ENCODE results near the gene TPM4.
"Not testable (repeated sequence)": the region's sequence is repeated elsewhere in the genome, so short reads cannot be mapped to it uniquely, and the experiment has no call there.

TPM4 gene

GRCh38 chr19:16096280-16096855 is 20.1 kb downstream of the TPM4 start:
- TF ChIP-seq, protein P1, sequence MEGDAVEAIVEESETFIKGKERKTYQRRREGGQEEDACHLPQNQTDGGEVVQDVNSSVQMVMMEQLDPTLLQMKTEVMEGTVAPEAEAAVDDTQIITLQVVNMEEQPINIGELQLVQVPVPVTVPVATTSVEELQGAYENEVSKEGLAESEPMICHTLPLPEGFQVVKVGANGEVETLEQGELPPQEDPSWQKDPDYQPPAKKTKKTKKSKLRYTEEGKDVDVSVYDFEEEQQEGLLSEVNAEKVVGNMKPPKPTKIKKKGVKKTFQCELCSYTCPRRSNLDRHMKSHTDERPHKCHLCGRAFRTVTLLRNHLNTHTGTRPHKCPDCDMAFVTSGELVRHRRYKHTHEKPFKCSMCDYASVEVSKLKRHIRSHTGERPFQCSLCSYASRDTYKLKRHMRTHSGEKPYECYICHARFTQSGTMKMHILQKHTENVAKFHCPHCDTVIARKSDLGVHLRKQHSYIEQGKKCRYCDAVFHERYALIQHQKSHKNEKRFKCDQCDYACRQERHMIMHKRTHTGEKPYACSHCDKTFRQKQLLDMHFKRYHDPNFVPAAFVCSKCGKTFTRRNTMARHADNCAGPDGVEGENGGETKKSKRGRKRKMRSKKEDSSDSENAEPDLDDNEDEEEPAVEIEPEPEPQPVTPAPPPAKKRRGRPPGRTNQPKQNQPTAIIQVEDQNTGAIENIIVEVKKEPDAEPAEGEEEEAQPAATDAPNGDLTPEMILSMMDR (IDR thresholded peaks at IDR 0.05; ENCODE audit: low read length, missing control alignments) = no peak
- DNase-seq (ENCODE audit: low read depth) = no peak

DNA sequence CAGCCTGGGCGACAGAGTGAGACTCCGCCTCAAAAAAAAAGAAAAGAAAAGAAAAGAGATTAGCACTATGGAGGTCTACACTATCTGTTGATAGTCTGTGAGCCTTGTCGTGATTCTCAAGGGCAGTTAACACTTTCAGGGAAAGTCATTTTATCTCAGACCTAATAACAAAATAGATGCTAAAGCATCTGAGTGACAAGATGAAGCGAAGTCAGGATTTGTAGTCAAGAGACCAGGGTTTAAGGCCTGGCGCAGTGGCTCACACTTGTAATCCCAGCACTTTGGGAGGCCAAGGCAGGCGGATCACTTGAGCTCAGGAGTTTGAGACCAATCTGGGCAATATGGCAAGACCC is 22.1 kb downstream of the TPM4 start:
- TF ChIP-seq, protein P1 (IDR thresholded peaks at IDR 0.05; ENCODE audit: low read length, missing control alignments) = no peak
- H3K4me3 ChIP-seq (replicated peaks; ENCODE audit: low read depth, low read length) = no peak overlapping the region
- DNase-seq (ENCODE audit: low read depth) = no peak

More at GRCh38 chr19:16096280-16096855, 20.1 kb downstream of the TPM4 start:
- H3K4me3 ChIP-seq (replicated peaks; ENCODE audit: low read depth, low read length) = no peak overlapping the region

- TF ChIP-seq, protein P1 (IDR thresholded peaks at IDR 0.05; ENCODE audit: low read length, missing control alignments) = no peak
- H3K4me3 ChIP-seq (replicated peaks; ENCODE audit: low read depth, low read length) = no peak overlapping the region
- DNase-seq (ENCODE audit: low read depth) = no peak
These were observed 22.5 kb downstream of the TPM4 start for GRCh38 chr19:16098821-16099220.

DNA sequence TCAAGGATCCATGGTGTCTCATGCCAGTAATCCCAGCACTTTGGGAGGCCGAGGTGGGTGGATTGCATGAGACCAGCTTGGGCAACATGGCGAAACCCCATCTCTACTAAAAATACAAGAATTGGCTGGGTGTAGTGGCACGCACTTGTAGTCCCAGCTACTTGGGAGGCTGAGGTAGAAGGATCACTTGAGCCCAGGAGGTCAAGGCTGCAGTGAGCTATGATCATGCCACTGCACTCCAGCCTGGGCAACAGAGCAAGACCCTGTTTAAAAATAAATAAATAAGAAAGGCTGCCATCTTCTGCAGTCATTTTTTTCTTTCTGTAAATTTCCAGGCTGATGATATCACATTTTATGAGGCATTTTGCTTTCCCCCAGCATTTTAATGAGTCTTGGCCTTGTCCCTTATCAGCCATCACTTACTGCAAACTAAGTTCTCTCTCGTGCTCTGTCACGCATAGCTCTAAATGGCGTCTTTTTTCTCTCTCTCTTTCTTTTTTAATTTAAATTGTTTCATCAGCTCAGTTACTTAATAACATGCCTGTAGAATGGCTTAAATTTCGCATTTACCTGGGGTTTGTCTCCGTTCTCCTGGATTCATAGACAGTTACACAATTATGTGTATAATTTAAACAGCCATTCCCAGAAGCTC is 23.1 kb downstream of the TPM4 start:
- DNase-seq (ENCODE audit: low read depth); H3K4me3 ChIP-seq (replicated peaks; ENCODE audit: low read depth, low read length): not testable (repeated sequence)

DNA sequence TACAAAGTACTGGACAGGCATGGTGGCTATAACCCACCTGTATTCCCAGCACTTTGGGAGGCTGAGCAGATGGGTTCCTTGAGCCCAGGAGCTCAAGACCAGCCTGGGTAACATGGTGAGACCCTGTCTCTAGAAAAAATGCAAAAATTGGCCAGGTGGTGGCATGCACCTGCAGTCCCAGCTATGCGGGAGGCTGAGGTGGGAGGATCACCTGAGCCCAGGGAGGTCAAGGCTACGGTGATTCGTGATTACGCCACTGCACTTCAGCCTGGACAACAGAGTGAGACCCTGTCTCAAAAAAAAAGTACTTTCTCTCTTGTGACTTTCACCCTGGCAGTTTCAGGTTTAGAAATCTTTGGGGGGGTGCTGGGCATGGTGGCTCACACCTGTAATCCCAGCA is 24.2 kb downstream of the TPM4 start:
- DNase-seq (ENCODE audit: low read depth) = no peak
- TF ChIP-seq, protein P1 (IDR thresholded peaks at IDR 0.05; ENCODE audit: low read length, missing control alignments) = no peak
- H3K4me3 ChIP-seq (replicated peaks; ENCODE audit: low read depth, low read length) = no peak overlapping the region

DNA sequence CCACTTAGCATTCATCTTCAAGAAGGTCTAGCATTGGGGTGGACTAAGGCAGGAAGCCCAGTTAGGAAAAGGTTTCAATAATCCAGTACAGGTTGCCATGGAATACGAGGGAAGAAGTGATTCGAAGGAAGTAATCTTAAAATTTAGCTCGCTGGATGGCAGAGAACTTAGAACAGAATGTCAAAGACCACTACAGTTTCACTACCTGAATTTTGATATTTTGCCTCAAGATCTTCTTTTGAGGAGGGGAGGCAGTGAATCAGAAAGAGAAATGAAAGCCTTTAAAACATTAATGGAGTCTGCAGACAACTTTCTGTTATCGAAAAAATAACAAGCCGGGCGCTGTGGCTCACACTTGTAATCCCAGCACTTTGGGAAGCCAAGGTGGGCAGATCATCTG is 28.4 kb downstream of the TPM4 start:
- H3K4me3 ChIP-seq (replicated peaks; ENCODE audit: low read depth, low read length) = no peak overlapping the region
- TF ChIP-seq, protein P1 (IDR thresholded peaks at IDR 0.05; ENCODE audit: low read length, missing control alignments) = no peak
- no peak for DNase-seq (ENCODE audit: low read depth)

DNA sequence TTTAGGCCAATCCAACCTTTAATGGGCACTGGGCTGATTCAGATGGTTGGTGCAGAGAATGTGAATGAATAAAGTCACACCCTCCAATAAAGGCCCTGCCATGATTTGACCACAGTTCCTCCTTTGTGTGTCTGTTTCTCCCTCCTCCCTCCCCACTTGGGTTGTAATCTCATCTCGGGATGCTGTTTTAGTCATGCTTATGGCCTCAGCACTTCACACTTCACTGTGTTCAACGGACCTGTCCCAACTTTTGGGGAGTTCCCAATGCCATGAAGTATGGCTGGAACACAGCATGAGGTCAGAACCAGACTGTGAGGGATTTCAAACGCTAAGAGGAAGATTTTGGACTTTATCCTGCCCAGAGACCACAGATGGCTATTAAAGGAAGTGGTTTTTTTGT is 29.8 kb downstream of the TPM4 start:
- TF ChIP-seq, protein P1 (IDR thresholded peaks at IDR 0.05; ENCODE audit: low read length, missing control alignments) = no peak
- no peak overlapping the region for H3K4me3 ChIP-seq (replicated peaks; ENCODE audit: low read depth, low read length)
- no peak for DNase-seq (ENCODE audit: low read depth)
